ENCODE results near the gene CXCR6.

- TF ChIP-seq, protein P1, sequence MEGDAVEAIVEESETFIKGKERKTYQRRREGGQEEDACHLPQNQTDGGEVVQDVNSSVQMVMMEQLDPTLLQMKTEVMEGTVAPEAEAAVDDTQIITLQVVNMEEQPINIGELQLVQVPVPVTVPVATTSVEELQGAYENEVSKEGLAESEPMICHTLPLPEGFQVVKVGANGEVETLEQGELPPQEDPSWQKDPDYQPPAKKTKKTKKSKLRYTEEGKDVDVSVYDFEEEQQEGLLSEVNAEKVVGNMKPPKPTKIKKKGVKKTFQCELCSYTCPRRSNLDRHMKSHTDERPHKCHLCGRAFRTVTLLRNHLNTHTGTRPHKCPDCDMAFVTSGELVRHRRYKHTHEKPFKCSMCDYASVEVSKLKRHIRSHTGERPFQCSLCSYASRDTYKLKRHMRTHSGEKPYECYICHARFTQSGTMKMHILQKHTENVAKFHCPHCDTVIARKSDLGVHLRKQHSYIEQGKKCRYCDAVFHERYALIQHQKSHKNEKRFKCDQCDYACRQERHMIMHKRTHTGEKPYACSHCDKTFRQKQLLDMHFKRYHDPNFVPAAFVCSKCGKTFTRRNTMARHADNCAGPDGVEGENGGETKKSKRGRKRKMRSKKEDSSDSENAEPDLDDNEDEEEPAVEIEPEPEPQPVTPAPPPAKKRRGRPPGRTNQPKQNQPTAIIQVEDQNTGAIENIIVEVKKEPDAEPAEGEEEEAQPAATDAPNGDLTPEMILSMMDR (IDR thresholded peaks at IDR 0.05; ENCODE audit: insufficient read depth, low read depth, low read length), result no peak
- no peak for TF ChIP-seq EZH2 (IDR thresholded peaks at IDR 0.05; ENCODE audit: insufficient read depth, low read length)
Measured at GRCh38 chr3:45932112-45932511, 11.2 kb upstream of the CXCR6 start.
